Caco-2 (cell line): Measurements from ENCODE around the gene MCM10. TPM values are rescaled to one million over a fixed set of nuclear protein-coding genes. Genes with fewer than 3 reads are reported as not detected.

Experiments used
- BruUV-seq: library from RNA; stranded (reverse); fragments of 400-500 nt; replicated peaks from 2 replicates; lab custom pipeline; 2021; lab: Mats Ljungman, UMichigan
- CTCF ChIA-PET: fragments of 300-600 bp; sonication (Branson Sonifier 250); formaldehyde crosslinking; loops from one replicate; lab custom pipeline; 2022; ENCODE audit warnings: antibody characterized with exemption; lab: Charles Lee
- POLR2A ChIA-PET: fragments of 300-600 bp; sonication (Branson Sonifier 250); formaldehyde crosslinking; loops from one replicate; lab custom pipeline; 2022; ENCODE audit warnings: antibody characterized with exemption; lab: Charles Lee
- DNase-seq, 2 experiments: peaks; one replicate each; pipeline versions ENCODE4 v3.0.0 to v3.0.0-alpha.2; 2020 to 2022
- H3K27me3 ChIP-seq: replicated peaks from 2 replicates; pipeline ENCODE4 v1.6.0; 2011; ENCODE audit warnings: low read length; ENCODE audit not compliant: control insufficient read depth, insufficient read depth
- H3K36me3 ChIP-seq: 2 replicates; pipeline ENCODE4 v1.5.1; 2011; ENCODE audit warnings: low read length; ENCODE audit not compliant: control insufficient read depth, insufficient read depth
- H3K4me1 ChIP-seq: fragments of 250-450 bp; sonication (Bioruptor Pico); 2 replicates; pipeline ENCODE4 v1.5.1; 2020; ENCODE audit warnings: mild to moderate bottlenecking
- H3K4me3 ChIP-seq: 2 replicates; pipeline ENCODE4 v1.5.1; 2011; ENCODE audit warnings: low read depth, mild to moderate bottlenecking, control low read depth, low read length
- H3K9me3 ChIP-seq: fragments of 250-450 bp; sonication (Bioruptor Pico); 2 replicates; pipeline ENCODE4 v1.5.1; 2020; ENCODE audit warnings: mild to moderate bottlenecking, moderate library complexity
- H3K27ac Mint-ChIP-seq: one replicate; pipeline ENCODE4 v1.8.0; 2022; ENCODE audit warnings: mixed read lengths; ENCODE audit not compliant: unreplicated experiment
- H3K27me3 Mint-ChIP-seq: one replicate; pipeline ENCODE4 v1.8.0; 2022; ENCODE audit warnings: mixed read lengths; ENCODE audit not compliant: insufficient read depth, unreplicated experiment
- H3K36me3 Mint-ChIP-seq: one replicate; pipeline ENCODE4 v1.8.0; 2022; ENCODE audit warnings: mild to moderate bottlenecking, mixed read lengths; ENCODE audit not compliant: insufficient read depth, unreplicated experiment
- H3K4me1 Mint-ChIP-seq: one replicate; pipeline ENCODE4 v1.8.0; 2022; ENCODE audit warnings: low read depth, mixed read lengths; ENCODE audit not compliant: unreplicated experiment
- H3K4me3 Mint-ChIP-seq: one replicate; pipeline ENCODE4 v1.8.0; 2022; ENCODE audit warnings: mild to moderate bottlenecking, moderate library complexity, mixed read lengths; ENCODE audit not compliant: unreplicated experiment
- H3K9me3 Mint-ChIP-seq: one replicate; pipeline ENCODE4 v1.8.0; 2022; ENCODE audit warnings: mixed read lengths; ENCODE audit not compliant: unreplicated experiment
- intact Hi-C: fragments of 100-400 bp; cut with micrococcal nuclease; formaldehyde crosslinking; loops from one replicate; pipeline ENCODE4 v1.10.0; 2022; ENCODE audit not compliant: unreplicated experiment
- total RNA-seq: library from RNA; stranded (reverse); gene quantifications from 2 replicates; pipeline ENCODE4 v1.2.3, GENCODE V29; 2022
- TF ChIP-seq, protein P1 (sequence below), 2 experiments: fragments of 200-600 bp in 1 of 2; IDR thresholded peaks; 1 replicate in 1 of 2; 2 replicates in 1 of 2; pipeline versions ENCODE4 v1.5.1 to v1.8.0; 2011 to 2022; ENCODE audit warnings: antibody characterized with exemption in 1 of 2, control low read depth in 1 of 2, inconsistent platforms in 1 of 2, low read depth in 1 of 2, low read length in 1 of 2, mild to moderate bottlenecking in 1 of 2, moderate library complexity in 1 of 2; ENCODE audit not compliant: insufficient read depth in 1 of 2, severe bottlenecking in 1 of 2, unreplicated experiment in 1 of 2

Gene MCM10
- total RNA-seq, 1 experiment from 2014 or later: 55.0 TPM

DNA sequence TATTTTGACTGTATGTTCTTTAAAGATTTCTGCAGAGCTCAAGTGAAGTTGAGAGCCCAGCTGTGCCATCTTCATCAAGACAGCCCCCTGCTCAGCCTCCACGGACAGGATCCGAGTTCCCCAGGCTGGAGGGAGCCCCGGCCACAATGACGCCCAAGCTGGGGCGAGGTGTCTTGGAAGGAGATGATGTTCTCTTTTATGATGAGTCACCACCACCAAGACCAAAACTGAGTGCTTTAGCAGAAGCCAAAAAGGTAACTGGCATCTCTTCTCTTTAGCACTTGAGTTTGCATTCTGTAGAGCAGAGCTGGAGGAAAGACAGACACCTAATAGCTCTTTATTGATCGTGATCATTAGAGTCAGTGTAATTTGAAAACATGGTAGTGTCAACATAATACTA lies 33.7 kb downstream of the MCM10 start:
- Mint-ChIP-seq H3K4me1 (no peaks in the 10 kb centered on the region), H3K9me3 (no peaks in the 10 kb centered on the region), H3K4me3 (no peak overlapping the region), H3K27ac (no peak overlapping the region), H3K36me3 (peaks cover 77% of the 10 kb centered on the region), H3K27me3 (no peaks in the 10 kb centered on the region)
- H3K4me1 ChIP-seq: no peaks in the 10 kb centered on the region
- no peak overlapping the region for H3K4me3 ChIP-seq
- H3K9me3 ChIP-seq: no peaks in the 10 kb centered on the region
- BruUV-seq: no TSS peak
- ChIA-PET CTCF (interaction anchor here (0.7 kb wide), 1 partner anchor 654 kb away, joined by 3 read pairs; no protein-coding TSS in a partner anchor), POLR2A (no interaction called here)
- intact Hi-C loops: no loop called here
- DNase-seq: no peak
- TF ChIP-seq, protein P1, sequence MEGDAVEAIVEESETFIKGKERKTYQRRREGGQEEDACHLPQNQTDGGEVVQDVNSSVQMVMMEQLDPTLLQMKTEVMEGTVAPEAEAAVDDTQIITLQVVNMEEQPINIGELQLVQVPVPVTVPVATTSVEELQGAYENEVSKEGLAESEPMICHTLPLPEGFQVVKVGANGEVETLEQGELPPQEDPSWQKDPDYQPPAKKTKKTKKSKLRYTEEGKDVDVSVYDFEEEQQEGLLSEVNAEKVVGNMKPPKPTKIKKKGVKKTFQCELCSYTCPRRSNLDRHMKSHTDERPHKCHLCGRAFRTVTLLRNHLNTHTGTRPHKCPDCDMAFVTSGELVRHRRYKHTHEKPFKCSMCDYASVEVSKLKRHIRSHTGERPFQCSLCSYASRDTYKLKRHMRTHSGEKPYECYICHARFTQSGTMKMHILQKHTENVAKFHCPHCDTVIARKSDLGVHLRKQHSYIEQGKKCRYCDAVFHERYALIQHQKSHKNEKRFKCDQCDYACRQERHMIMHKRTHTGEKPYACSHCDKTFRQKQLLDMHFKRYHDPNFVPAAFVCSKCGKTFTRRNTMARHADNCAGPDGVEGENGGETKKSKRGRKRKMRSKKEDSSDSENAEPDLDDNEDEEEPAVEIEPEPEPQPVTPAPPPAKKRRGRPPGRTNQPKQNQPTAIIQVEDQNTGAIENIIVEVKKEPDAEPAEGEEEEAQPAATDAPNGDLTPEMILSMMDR (IDR thresholded peaks at IDR 0.05; ENCODE audit: insufficient read depth in 1 of 2, low read depth in 1 of 2, low read length in 1 of 2, severe bottlenecking in 1 of 2, unreplicated experiment in 1 of 2): no peak
- H3K36me3 ChIP-seq: peaks cover 2% of the 10 kb centered on the region
- H3K27me3 ChIP-seq: no peaks in the 10 kb centered on the region

DNA sequence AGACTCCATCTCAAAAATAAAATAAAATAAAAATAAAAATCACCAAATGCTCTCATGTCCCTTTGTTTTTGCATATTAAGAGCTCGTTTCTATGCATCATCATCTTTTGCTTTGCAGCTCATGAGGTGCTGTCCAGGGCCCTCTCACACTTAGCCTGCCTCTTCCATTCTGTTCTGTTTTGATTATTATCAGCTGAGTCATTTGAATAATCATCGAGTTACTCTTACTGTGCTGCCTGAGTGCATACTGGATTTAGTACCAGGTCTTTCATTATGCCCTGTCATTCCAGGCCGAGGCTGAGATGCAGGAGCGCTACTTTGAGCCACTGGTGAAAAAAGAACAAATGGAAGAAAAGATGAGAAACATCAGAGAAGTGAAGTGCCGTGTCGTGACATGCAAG lies 39.8 kb downstream of the MCM10 start:
- TF ChIP-seq, protein P1 (IDR thresholded peaks at IDR 0.05; ENCODE audit: insufficient read depth in 1 of 2, low read depth in 1 of 2, low read length in 1 of 2, severe bottlenecking in 1 of 2, unreplicated experiment in 1 of 2): no peak
- intact Hi-C loops: no loop called here
- H3K4me1 ChIP-seq: no peaks in the 10 kb centered on the region
- no peaks in the 10 kb centered on the region for H3K9me3 Mint-ChIP-seq
- peaks cover 2% of the 10 kb centered on the region for H3K36me3 ChIP-seq
- H3K4me1 Mint-ChIP-seq: no peaks in the 10 kb centered on the region
- DNase-seq: no peak
- no peak overlapping the region for H3K4me3 ChIP-seq
- H3K4me3 Mint-ChIP-seq: no peak overlapping the region
- ChIA-PET POLR2A (no interaction called here), CTCF (no interaction called here)
- H3K36me3 Mint-ChIP-seq: peaks cover 61% of the 10 kb centered on the region
- no peak overlapping the region for H3K27ac Mint-ChIP-seq
- H3K27me3 Mint-ChIP-seq: no peaks in the 10 kb centered on the region
- no peaks in the 10 kb centered on the region for H3K27me3 ChIP-seq
- no peaks in the 10 kb centered on the region for H3K9me3 ChIP-seq
- BruUV-seq: no TSS peak

DNA sequence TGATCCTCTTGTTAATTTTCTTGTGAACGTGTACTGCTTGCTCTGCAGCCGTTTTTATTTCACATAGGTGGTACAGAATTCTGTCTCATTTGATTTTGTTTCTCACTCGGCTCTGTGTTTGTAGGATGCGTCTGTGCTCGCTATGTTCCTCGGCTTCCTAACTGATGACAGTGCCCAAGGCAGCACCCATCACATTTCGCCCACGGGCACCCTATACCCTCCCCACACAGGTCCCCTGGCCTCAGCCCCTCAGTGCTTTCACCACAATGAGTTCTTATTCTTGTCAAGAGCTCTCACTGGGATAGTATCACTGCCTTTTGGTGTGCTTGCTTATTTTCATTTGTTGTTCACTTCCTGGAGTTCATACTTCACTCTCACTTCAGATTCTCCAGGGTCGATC lies 44.7 kb downstream of the MCM10 start:
- Mint-ChIP-seq H3K27ac (no peak overlapping the region), H3K27me3 (no peaks in the 10 kb centered on the region), H3K9me3 (no peaks in the 10 kb centered on the region), H3K4me1 (no peaks in the 10 kb centered on the region), H3K4me3 (no peak overlapping the region), H3K36me3 (peaks cover 50% of the 10 kb centered on the region)
- H3K27me3 ChIP-seq: no peaks in the 10 kb centered on the region
- POLR2A ChIA-PET: no interaction called here
- no peaks in the 10 kb centered on the region for H3K9me3 ChIP-seq
- TF ChIP-seq, protein P1 (IDR thresholded peaks at IDR 0.05; ENCODE audit: insufficient read depth in 1 of 2, low read depth in 1 of 2, low read length in 1 of 2, severe bottlenecking in 1 of 2, unreplicated experiment in 1 of 2): no peak
- intact Hi-C loops: loop anchor here (1.0 kb wide), 1 partner anchor 96 kb away; no protein-coding TSS in a partner anchor
- H3K4me1 ChIP-seq: no peaks in the 10 kb centered on the region
- BruUV-seq: no TSS peak
- H3K36me3 ChIP-seq: peaks cover 1% of the 10 kb centered on the region
- CTCF ChIA-PET: interaction anchor here (0.7 to 1.0 kb wide), 2 partner anchors 96 to 235 kb away, joined by 4 to 7 read pairs; no protein-coding TSS in a partner anchor
- DNase-seq: no peak
- no peak overlapping the region for H3K4me3 ChIP-seq
